ENCODE data around the gene PUSL1.

GRCh38 chr1:1335792-1336248 lies 27.4 kb downstream of the PUSL1 start:
- TF ChIP-seq POLR2AphosphoS5 (IDR thresholded peaks at IDR 0.05; ENCODE audit: insufficient read depth, low read depth, low read length) (no peak), POLR2A (IDR thresholded peaks at IDR 0.05; ENCODE audit: low read depth, low read length) (no peak), CTCF (IDR thresholded peaks at IDR 0.05; ENCODE audit: extremely low read depth in 1 of 2, insufficient read depth in 1 of 2, low read depth in 1 of 2, low read length in 2 of 2) (no peak), EZH2 (IDR thresholded peaks at IDR 0.05; ENCODE audit: borderline replicate concordance, low read depth, low read length, severe bottlenecking) (no peak)
